ENCODE results near the gene ZNF775.

ZNF775 gene

GRCh38 chr7:150431839-150432658, 52.9 kb downstream of the ZNF775 start:
- H3K27ac ChIP-seq = no peak overlapping the region

GRCh38 chr7:150432915-150433892, 54.1 kb downstream of the ZNF775 start:
- TF ChIP-seq ZFX (IDR thresholded peaks at IDR 0.05; ENCODE audit: borderline replicate concordance) (no peak), CTCF (IDR thresholded peaks at IDR 0.05) (no peak)
- no peak overlapping the region for H3K27ac ChIP-seq

More at GRCh38 chr7:150431839-150432658, 52.9 kb downstream of the ZNF775 start:
- TF ChIP-seq CTCF (IDR thresholded peaks at IDR 0.05) (no peak), ZFX (IDR thresholded peaks at IDR 0.05; ENCODE audit: borderline replicate concordance) (no peak)

- H3K27ac ChIP-seq = no peak overlapping the region
Measured at GRCh38 chr7:150434240-150434639, 55.1 kb downstream of the ZNF775 start.

GRCh38 chr7:150435047-150435389, 55.9 kb downstream of the ZNF775 start:
- no peak overlapping the region for H3K27ac ChIP-seq
- TF ChIP-seq CTCF (IDR thresholded peaks at IDR 0.05) (no peak), ZFX (IDR thresholded peaks at IDR 0.05; ENCODE audit: borderline replicate concordance) (no peak)

More at GRCh38 chr7:150434240-150434639, 55.1 kb downstream of the ZNF775 start:
- TF ChIP-seq CTCF (IDR thresholded peaks at IDR 0.05) (no peak), ZFX (IDR thresholded peaks at IDR 0.05; ENCODE audit: borderline replicate concordance) (no peak)

- TF ChIP-seq ZFX (IDR thresholded peaks at IDR 0.05; ENCODE audit: borderline replicate concordance) (no peak), CTCF (IDR thresholded peaks at IDR 0.05) (no peak)
- H3K27ac ChIP-seq = no peak overlapping the region
Measured at GRCh38 chr7:150435390-150436073, 56.4 kb downstream of the ZNF775 start.

GRCh38 chr7:150439967-150440366, 60.8 kb downstream of the ZNF775 start:
- H3K27ac ChIP-seq = no peak overlapping the region
- TF ChIP-seq CTCF (IDR thresholded peaks at IDR 0.05) = no peak
- TF ChIP-seq ZFX (IDR thresholded peaks at IDR 0.05; ENCODE audit: borderline replicate concordance) = no peak

Measured in 22Rv1 (cell line).